K562 (cell line): ENCODE results near the gene RAB31. TPM values are rescaled to one million over a fixed set of nuclear protein-coding genes. Genes with fewer than 3 reads are reported as not detected.

Experiments
- BRD9 ChIP-seq: fragments of 450-650 bp; IDR thresholded peaks from 2 replicates; pipeline ENCODE4 v1.6.1; 2018; ENCODE audit warnings: low read depth; ENCODE audit not compliant: partially characterized antibody
- DDX20 ChIP-seq: fragments of 450-650 bp; IDR thresholded peaks from 2 replicates; pipeline ENCODE4 v1.6.1; 2016; ENCODE audit warnings: missing genetic modification characterization, low read depth, mild to moderate bottlenecking, missing compliant biosample characterization, moderate library complexity
- E2F1 ChIP-seq: sonication (generic); formaldehyde crosslinking; IDR thresholded peaks from 2 replicates; pipeline ENCODE4 v1.8.1; 2023; ENCODE audit warnings: mild to moderate bottlenecking, missing genetic modification reagents, moderate library complexity
- EP400 ChIP-seq: fragments of 450-650 bp; IDR thresholded peaks from 2 replicates; pipeline ENCODE4 v1.6.1; 2017; ENCODE audit warnings: antibody characterized with exemption, mild to moderate bottlenecking, moderate library complexity
- FOXO4 ChIP-seq: fragments of 450-650 bp; formaldehyde crosslinking; IDR thresholded peaks from 2 replicates; pipeline ENCODE4 v1.4.0; 2020; ENCODE audit warnings: mild to moderate bottlenecking, moderate library complexity
- KAT8 ChIP-seq: fragments of 450-650 bp; IDR thresholded peaks from 2 replicates; pipeline ENCODE4 v1.6.1; 2016; ENCODE audit warnings: low read depth, mild to moderate bottlenecking
- MECOM ChIP-seq: fragments of 250-450 bp; sonication (Bioruptor Pico); IDR thresholded peaks from 2 replicates; pipeline ENCODE4 v1.8.0; 2022; ENCODE audit warnings: inconsistent platforms
- MED1 ChIP-seq: sonication (generic); formaldehyde crosslinking; IDR thresholded peaks from 2 replicates; pipeline ENCODE4 v1.8.1; 2023; ENCODE audit warnings: missing genetic modification reagents, borderline replicate concordance
- NCOR1 ChIP-seq: fragments of 450-650 bp; IDR thresholded peaks from 2 replicates; pipeline ENCODE4 v1.6.1; 2016; ENCODE audit warnings: mild to moderate bottlenecking, moderate library complexity
- STAT5A ChIP-seq: IDR thresholded peaks from 2 replicates; pipeline ENCODE4 v1.6.1; 2012; ENCODE audit warnings: low read length, inconsistent platforms, borderline replicate concordance
- STAT6 ChIP-seq: sonication (generic); formaldehyde crosslinking; IDR thresholded peaks from 2 replicates; pipeline ENCODE4 v1.8.1; 2023; ENCODE audit warnings: mild to moderate bottlenecking, missing genetic modification reagents
- TCF15 ChIP-seq: fragments of 250-450 bp; sonication (Bioruptor Pico); IDR thresholded peaks from 2 replicates; pipeline ENCODE4 v1.8.0; 2022; ENCODE audit warnings: moderate library complexity, mild to moderate bottlenecking, inconsistent platforms
- ZBTB1 ChIP-seq: sonication (generic); formaldehyde crosslinking; IDR thresholded peaks from 2 replicates; pipeline ENCODE4 v1.8.1; 2023; ENCODE audit warnings: missing genetic modification reagents, low read depth, mild to moderate bottlenecking, borderline replicate concordance
- ZBTB7A ChIP-seq: IDR thresholded peaks from 2 replicates; pipeline ENCODE4 v1.6.1; 2011; ENCODE audit warnings: low read depth, mild to moderate bottlenecking, low read length, moderate library complexity, borderline replicate concordance; ENCODE audit not compliant: control insufficient read depth
- ZFX ChIP-seq: sonication (generic); formaldehyde crosslinking; IDR thresholded peaks from 2 replicates; pipeline ENCODE4 v1.8.0; 2022; ENCODE audit warnings: mild to moderate bottlenecking, missing genetic modification reagents, moderate library complexity
- ZNF311 ChIP-seq: fragments of 250-450 bp; sonication (Bioruptor Pico); IDR thresholded peaks from 2 replicates; pipeline ENCODE4 v1.4.0; 2020; ENCODE audit warnings: mild to moderate bottlenecking, moderate library complexity
- polyA plus RNA-seq, 8 experiments: library from polyadenylated mRNA; depleted of rRNA in 4 of 8; stranded (reverse) in 5 of 8; unstranded in 3 of 8; fragments of >200 nt; fragmentation: Nextera tagmentation in 2 of 8; fragmentation: Illumina TruSeq in 1 of 8; extraction: Ambion mirVana in 2 of 8; extraction: Trizol in 1 of 8; gene quantifications; 2 replicates each; pipeline versions ENCODE4 v1.2.1 to v1.2.3, GENCODE V29; 2011 to 2014; ENCODE audit warnings: inconsistent platforms in 1 of 8, missing spikeins in 1 of 8
- total RNA-seq, 7 experiments: library from RNA; depleted of rRNA in 6 of 7; stranded (reverse); fragments of >200 nt in 6 of 7; fragmentation: Illumina TruSeq in 2 of 7; extraction: Trizol in 2 of 7; gene quantifications; 2 replicates each; pipeline versions ENCODE4 v1.2.1 to v1.2.3, GENCODE V29; 2011 to 2021; ENCODE audit warnings: low replicate concordance in 1 of 7
- TF ChIP-seq, protein P1 (sequence below): fragments of 450-650 bp; IDR thresholded peaks from 2 replicates; pipeline ENCODE4 v1.6.1; 2017; ENCODE audit warnings: antibody characterized with exemption, mild to moderate bottlenecking

The RAB31 gene
- total and polyA plus RNA-seq, 9 of the 15 experiments (the other 6 are each of a cell fraction or from before 2014, with no cell fraction given), result 20.7 to 70.4 (median 41.3) TPM

- TF ChIP-seq DDX20 (tag) (peak; percentile 61; the same call in 1 of the 2 replicates), MECOM (CRISPR knock-in tag) (no peak), ZBTB7A (peak; percentile 78; the same call in 1 of the 2 replicates), STAT6 (CRISPR knock-in tag) (0 out of 2 replicates have a peak, but pooled peaks have one; percentile 63), KAT8 (no peak), ZBTB1 (CRISPR knock-in tag) (peak; percentile 40; the same call in 1 of the 2 replicates), NCOR1 (peak; percentile 35; the same call in 1 of the 2 replicates), BRD9 (peak; percentile 20), E2F1 (CRISPR knock-in tag) (peak; percentile 37; the same call in 1 of the 2 replicates), FOXO4 (CRISPR knock-in tag) (no peak), TCF15 (CRISPR knock-in tag) (no peak), STAT5A (no peak), ZFX (CRISPR knock-in tag) (peak; percentile 55; the same call in 1 of the 2 replicates), EP400 (peak; percentile 80), MED1 (CRISPR knock-in tag) (no peak), ZNF311 (peak; percentile 86)
- TF ChIP-seq, protein P1, sequence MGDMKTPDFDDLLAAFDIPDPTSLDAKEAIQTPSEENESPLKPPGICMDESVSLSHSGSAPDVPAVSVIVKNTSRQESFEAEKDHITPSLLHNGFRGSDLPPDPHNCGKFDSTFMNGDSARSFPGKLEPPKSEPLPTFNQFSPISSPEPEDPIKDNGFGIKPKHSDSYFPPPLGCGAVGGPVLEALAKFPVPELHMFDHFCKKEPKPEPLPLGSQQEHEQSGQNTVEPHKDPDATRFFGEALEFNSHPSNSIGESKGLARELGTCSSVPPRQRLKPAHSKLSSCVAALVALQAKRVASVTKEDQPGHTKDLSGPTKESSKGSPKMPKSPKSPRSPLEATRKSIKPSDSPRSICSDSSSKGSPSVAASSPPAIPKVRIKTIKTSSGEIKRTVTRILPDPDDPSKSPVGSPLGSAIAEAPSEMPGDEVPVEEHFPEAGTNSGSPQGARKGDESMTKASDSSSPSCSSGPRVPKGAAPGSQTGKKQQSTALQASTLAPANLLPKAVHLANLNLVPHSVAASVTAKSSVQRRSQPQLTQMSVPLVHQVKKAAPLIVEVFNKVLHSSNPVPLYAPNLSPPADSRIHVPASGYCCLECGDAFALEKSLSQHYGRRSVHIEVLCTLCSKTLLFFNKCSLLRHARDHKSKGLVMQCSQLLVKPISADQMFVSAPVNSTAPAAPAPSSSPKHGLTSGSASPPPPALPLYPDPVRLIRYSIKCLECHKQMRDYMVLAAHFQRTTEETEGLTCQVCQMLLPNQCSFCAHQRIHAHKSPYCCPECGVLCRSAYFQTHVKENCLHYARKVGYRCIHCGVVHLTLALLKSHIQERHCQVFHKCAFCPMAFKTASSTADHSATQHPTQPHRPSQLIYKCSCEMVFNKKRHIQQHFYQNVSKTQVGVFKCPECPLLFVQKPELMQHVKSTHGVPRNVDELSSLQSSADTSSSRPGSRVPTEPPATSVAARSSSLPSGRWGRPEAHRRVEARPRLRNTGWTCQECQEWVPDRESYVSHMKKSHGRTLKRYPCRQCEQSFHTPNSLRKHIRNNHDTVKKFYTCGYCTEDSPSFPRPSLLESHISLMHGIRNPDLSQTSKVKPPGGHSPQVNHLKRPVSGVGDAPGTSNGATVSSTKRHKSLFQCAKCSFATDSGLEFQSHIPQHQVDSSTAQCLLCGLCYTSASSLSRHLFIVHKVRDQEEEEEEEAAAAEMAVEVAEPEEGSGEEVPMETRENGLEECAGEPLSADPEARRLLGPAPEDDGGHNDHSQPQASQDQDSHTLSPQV, result peak; percentile 95
Measured at GRCh38 chr18:9743200-9744016, 35.3 kb downstream of the RAB31 start (continued).
